ENCODE results near the gene GLIS1. TPM values are rescaled to one million over a fixed set of nuclear protein-coding genes. Genes with fewer than 3 reads are reported as not detected.

Gene GLIS1
- total RNA-seq, 1 experiment from 2014 or later: 0.39 TPM

DNA sequence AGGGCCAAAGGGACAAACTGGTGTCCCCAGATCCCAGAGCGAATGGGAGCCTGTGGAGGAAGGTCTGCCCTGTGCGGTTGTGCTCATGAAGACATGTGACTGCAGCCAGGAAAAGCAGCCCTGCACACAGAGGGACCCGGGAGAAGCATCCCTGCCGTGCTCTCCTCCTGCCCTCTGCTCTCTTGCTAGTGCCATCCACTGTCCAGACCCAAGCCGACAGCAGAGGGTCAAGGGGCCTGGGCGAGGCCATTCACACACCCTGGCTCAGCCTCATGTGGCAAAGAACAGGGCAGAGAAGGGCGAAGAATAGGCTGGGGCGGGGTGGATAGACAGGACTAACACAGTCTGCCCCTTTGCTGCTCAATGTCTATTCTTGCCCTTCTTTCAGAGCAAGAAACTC lies 262.4 kb downstream of the GLIS1 start:
- no peaks in the 10 kb centered on the region for H3K9me3 ChIP-seq (ENCODE audit: control insufficient read depth in 1 of 2, insufficient read depth in 1 of 2, low read depth in 1 of 2, low read length in 2 of 2)
- RAD21 ChIA-PET (ENCODE audit: low non-redundant PET in 1 of 2, low total read pairs in 2 of 2, uncharacterized antibody in 2 of 2, unreplicated experiment in 2 of 2): no interaction called here
- no peaks in the 10 kb centered on the region for H3K9me2 ChIP-seq (ENCODE audit: insufficient read depth)
- no peak for TF ChIP-seq EZH2phosphoT487 (IDR thresholded peaks at IDR 0.05; ENCODE audit: borderline replicate concordance)
- TF ChIP-seq ELF1 (IDR thresholded peaks at IDR 0.05; ENCODE audit: borderline replicate concordance, low read depth): no peak
- TF ChIP-seq, protein P1, sequence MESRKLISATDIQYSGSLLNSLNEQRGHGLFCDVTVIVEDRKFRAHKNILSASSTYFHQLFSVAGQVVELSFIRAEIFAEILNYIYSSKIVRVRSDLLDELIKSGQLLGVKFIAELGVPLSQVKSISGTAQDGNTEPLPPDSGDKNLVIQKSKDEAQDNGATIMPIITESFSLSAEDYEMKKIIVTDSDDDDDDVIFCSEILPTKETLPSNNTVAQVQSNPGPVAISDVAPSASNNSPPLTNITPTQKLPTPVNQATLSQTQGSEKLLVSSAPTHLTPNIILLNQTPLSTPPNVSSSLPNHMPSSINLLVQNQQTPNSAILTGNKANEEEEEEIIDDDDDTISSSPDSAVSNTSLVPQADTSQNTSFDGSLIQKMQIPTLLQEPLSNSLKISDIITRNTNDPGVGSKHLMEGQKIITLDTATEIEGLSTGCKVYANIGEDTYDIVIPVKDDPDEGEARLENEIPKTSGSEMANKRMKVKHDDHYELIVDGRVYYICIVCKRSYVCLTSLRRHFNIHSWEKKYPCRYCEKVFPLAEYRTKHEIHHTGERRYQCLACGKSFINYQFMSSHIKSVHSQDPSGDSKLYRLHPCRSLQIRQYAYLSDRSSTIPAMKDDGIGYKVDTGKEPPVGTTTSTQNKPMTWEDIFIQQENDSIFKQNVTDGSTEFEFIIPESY (IDR thresholded peaks at IDR 0.05; ENCODE audit: extremely low read depth, insufficient replicate concordance, low read length): no peak
- no peak for TF ChIP-seq EGR1 (IDR thresholded peaks at IDR 0.05; ENCODE audit: low read depth)
- no peak for TF ChIP-seq SIN3A (IDR thresholded peaks at IDR 0.05; ENCODE audit: low read depth)
- TF ChIP-seq CEBPB (IDR thresholded peaks at IDR 0.05; ENCODE audit: low read depth): no peak
- TF ChIP-seq SRF (IDR thresholded peaks at IDR 0.05; ENCODE audit: low read depth): no peak
- TF ChIP-seq JUND (IDR thresholded peaks at IDR 0.05): no peak
- TF ChIP-seq, protein P2, sequence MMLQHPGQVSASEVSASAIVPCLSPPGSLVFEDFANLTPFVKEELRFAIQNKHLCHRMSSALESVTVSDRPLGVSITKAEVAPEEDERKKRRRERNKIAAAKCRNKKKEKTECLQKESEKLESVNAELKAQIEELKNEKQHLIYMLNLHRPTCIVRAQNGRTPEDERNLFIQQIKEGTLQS (IDR thresholded peaks at IDR 0.05): no peak
- no peak for TF ChIP-seq POLR2AphosphoS5 (IDR thresholded peaks at IDR 0.05; ENCODE audit: low read depth, low read length)
- TF ChIP-seq POLR2A (IDR thresholded peaks at IDR 0.05; ENCODE audit: borderline replicate concordance, extremely low read depth, insufficient read depth, insufficient read length): no peak
- TF ChIP-seq ZNF274 (IDR thresholded peaks at IDR 0.05; ENCODE audit: low read depth, low read length): no peak
- DNase-seq (ENCODE audit: low read depth, low spot score) (no peak), ATAC-seq (no peak)
- H3K4me1 ChIP-seq (ENCODE audit: control insufficient read depth in 1 of 2, insufficient read depth in 2 of 2, low read length in 2 of 2): no peaks in the 10 kb centered on the region
- H2AFZ ChIP-seq (ENCODE audit: low read depth, low read length, poor library complexity, severe bottlenecking): no peak overlapping the region
- H3K27me3 ChIP-seq (ENCODE audit: insufficient read depth, low read length): no peaks in the 10 kb centered on the region
- CTCF ChIA-PET: no interaction called here
- H3K9ac ChIP-seq (ENCODE audit: low read length): no peak overlapping the region
- no peaks in the 10 kb centered on the region for H3K79me2 ChIP-seq (ENCODE audit: insufficient read depth, low read length)
- H3K27ac ChIP-seq (ENCODE audit: low read depth, low read length): no peak overlapping the region
- no peak overlapping the region for H3K4me2 ChIP-seq (ENCODE audit: low read length)
- intact Hi-C loops (cut with micrococcal nuclease): no loop called here
- no peaks in the 10 kb centered on the region for H3K36me3 ChIP-seq (ENCODE audit: control insufficient read depth in 1 of 2, insufficient read depth in 2 of 2, low read length in 2 of 2)
- no TSS peak for BruUV-seq (replicated peaks)
- H4K20me1 ChIP-seq (ENCODE audit: insufficient read depth): no peaks in the 10 kb centered on the region
- POLR2A ChIA-PET: no interaction called here
- no peak overlapping the region for H3K4me3 ChIP-seq (replicated peaks in 1 of 2; ENCODE audit: low read depth in 1 of 2, low read length in 2 of 2)
